NCI-H774 (cell line): ENCODE measurements around the gene SLC18B1.
A peak's percentile ranks its signal among the peaks of the same experiment; 100 is the strongest.

Experiments
- DNase-seq: peaks from one replicate; lab custom pipeline; 2025; lab: John Stamatoyannopoulos, UW

SLC18B1 gene

GRCh38 chr6:132797951-132798868 lies at the start of gene SLC18B1:
SLC18B1 (minus strand) TSS chr6:132798637; CDS start chr6:132798456, 181 bp downstream.
- DNase-seq = peak; percentile 62

- DNase-seq = no peak
Measured at GRCh38 chr6:132843316-132844035, 45.0 kb upstream of the SLC18B1 start.

GRCh38 chr6:132841966-132842365 lies 43.5 kb upstream of the SLC18B1 start:
- DNase-seq = no peak

- no peak for DNase-seq
Measured at GRCh38 chr6:132832891-132833290, 34.5 kb upstream of the SLC18B1 start.

- peak; percentile 66 for DNase-seq
Measured at GRCh38 chr6:132830334-132830751, 31.9 kb upstream of the SLC18B1 start.

- DNase-seq = no peak
Measured at GRCh38 chr6:132820629-132821381, 22.4 kb upstream of the SLC18B1 start.

GRCh38 chr6:132819405-132820161 lies 21.1 kb upstream of the SLC18B1 start:
- no peak for DNase-seq

GRCh38 chr6:132818404-132819359 lies 20.2 kb upstream of the SLC18B1 start:
- no peak for DNase-seq

- DNase-seq = no peak
Measured at GRCh38 chr6:132817554-132818403, 19.3 kb upstream of the SLC18B1 start.

GRCh38 chr6:132816660-132817059 lies 18.2 kb upstream of the SLC18B1 start:
- DNase-seq = no peak

GRCh38 chr6:132814716-132815570 lies 16.5 kb upstream of the SLC18B1 start:
- no peak for DNase-seq

GRCh38 chr6:132813173-132813856 lies 14.9 kb upstream of the SLC18B1 start:
- peak; percentile 63 for DNase-seq

- no peak for DNase-seq
Measured at GRCh38 chr6:132812756-132813172, 14.3 kb upstream of the SLC18B1 start.

GRCh38 chr6:132812255-132812732 lies 13.9 kb upstream of the SLC18B1 start:
- DNase-seq = no peak

GRCh38 chr6:132811276-132811675 lies 12.8 kb upstream of the SLC18B1 start:
- DNase-seq = no peak

GRCh38 chr6:132805548-132805947 lies 7.1 kb upstream of the SLC18B1 start:
- no peak for DNase-seq

- DNase-seq = no peak
Measured at GRCh38 chr6:132804251-132804650, 5.8 kb upstream of the SLC18B1 start.

- no peak for DNase-seq
Measured at GRCh38 chr6:132800656-132801055, 2.2 kb upstream of the SLC18B1 start.
